HUES64 (cell line): ENCODE measurements around the gene MAK.
A peak's percentile ranks its signal among the peaks of the same experiment; 100 is the strongest.
"Not testable (repeated sequence)": the region's sequence is repeated elsewhere in the genome, so short reads cannot be mapped to it uniquely, and the experiment has no call there.

Experiments used
- H3K27ac ChIP-seq: 2 replicates; pipeline ENCODE4 v1.7.0; 2013; ENCODE audit warnings: low read depth, low read length, inconsistent platforms
- H3K27me3 ChIP-seq: 2 replicates; pipeline ENCODE4 v1.6.1; 2013; ENCODE audit warnings: mild to moderate bottlenecking, low read length; ENCODE audit not compliant: insufficient read depth
- H3K36me3 ChIP-seq: 2 replicates; pipeline ENCODE4 v1.6.1; 2013; ENCODE audit warnings: mild to moderate bottlenecking, low read length; ENCODE audit not compliant: insufficient read depth
- H3K4me1 ChIP-seq: 2 replicates; pipeline ENCODE4 v1.6.1; 2013; ENCODE audit warnings: mild to moderate bottlenecking, low read length, moderate library complexity; ENCODE audit not compliant: insufficient read depth
- H3K4me3 ChIP-seq: 2 replicates; pipeline ENCODE4 v1.5.1; 2013; ENCODE audit warnings: mild to moderate bottlenecking, low read length, moderate library complexity
- H3K9ac ChIP-seq: 2 replicates; pipeline ENCODE4 v1.6.1; 2013; ENCODE audit warnings: mild to moderate bottlenecking, low read depth, low read length
- H3K9me3 ChIP-seq: 2 replicates; pipeline ENCODE4 v1.6.1; 2013; ENCODE audit warnings: low read depth, low read length; ENCODE audit not compliant: insufficient read depth
- WGBS: fragments of 150-250, 120-280 bp; methylation state at CpG from one replicate; pipeline ENCODE4 v1.1.7; 2013; ENCODE audit warnings: missing lambda C conversion rate; 5-methylcytosine and 5-hydroxymethylcytosine counted together

Gene MAK

DNA sequence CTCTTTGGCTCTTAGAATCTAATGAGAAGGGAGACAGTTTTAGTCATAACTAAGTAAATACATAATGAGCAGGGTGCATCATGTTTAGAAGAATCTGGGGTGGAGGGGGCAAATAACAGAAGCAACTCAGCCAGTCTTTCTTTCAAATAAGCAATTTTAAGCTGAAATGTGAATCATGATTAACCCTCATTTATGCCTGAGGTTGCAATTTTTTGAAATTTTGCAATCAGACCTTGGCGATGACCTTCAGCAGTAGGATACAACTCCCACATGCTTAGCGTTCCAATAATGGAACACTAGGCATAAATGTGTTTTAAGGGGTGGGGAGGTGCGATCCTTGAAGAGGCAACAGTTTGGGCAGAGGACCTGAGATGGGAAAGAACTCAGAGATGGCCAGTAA is 60.1 kb downstream of the MAK start:
- Histone ChIP-seq H3K36me3 (peaks cover 64% of the 10 kb centered on the region), H3K9me3 (no peaks in the 10 kb centered on the region), H3K4me3 (no peak overlapping the region), H3K27me3 (no peaks in the 10 kb centered on the region), H3K4me1 (no peaks in the 10 kb centered on the region), H3K27ac (no peak overlapping the region), H3K9ac (no peak overlapping the region)
- 95% methylated on average over 3 of the region's 3 CpGs for WGBS

DNA sequence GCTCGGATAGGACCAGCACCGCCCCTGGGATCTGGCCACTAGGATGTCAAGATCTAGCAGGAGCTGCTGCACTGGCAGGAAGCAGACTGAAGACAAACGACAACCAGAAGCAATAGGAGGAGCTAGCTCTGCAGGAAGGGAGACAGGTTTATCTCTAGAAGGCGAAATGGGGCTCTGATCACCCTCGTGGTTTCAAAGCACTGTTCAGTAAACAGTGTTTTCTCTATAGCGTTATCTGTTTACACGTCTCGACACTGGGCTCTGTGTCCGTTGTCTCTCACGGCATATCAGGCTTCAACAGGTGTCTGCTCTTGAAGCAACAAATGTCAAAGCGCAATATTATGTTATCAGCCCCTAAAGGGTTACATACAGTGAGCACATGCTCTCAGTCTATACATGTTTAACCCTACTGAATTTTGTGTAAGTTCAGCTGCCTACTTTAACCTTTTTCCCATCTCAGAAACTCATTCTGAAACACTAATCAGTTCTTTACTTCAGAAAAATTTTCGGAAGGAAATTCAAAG is 66.9 kb downstream of the MAK start:
- no peak overlapping the region for H3K4me3 ChIP-seq
- H3K27ac ChIP-seq, result no peak overlapping the region
- H3K36me3 ChIP-seq, result peaks cover 61% of the 10 kb centered on the region
- 89% methylated on average over 12 of the region's 12 CpGs for WGBS
- H3K27me3 ChIP-seq, result no peaks in the 10 kb centered on the region
- no peak overlapping the region for H3K9ac ChIP-seq
- no peaks in the 10 kb centered on the region for H3K4me1 ChIP-seq
- no peaks in the 10 kb centered on the region for H3K9me3 ChIP-seq

DNA sequence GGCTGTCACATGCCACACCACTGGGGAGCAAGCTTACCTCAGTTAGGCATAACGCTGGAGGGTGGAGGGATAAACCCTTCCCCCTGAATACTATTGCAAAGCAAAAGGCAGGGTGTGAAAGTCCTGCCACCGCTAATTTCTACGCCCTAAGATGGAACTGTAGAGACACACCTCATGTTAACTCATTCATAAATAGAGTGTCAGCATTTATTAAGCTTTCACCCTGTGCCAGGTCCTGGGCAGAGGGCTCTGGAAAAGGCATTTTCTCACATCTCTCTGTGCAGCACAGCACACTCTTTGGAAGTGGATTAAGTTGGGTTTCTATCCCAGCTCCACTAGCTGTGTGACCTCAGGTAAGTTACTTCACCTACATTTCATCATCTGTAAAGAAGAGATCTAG is 68.9 kb downstream of the MAK start:
- 94% methylated on average over 3 of the region's 3 CpGs for WGBS

DNA sequence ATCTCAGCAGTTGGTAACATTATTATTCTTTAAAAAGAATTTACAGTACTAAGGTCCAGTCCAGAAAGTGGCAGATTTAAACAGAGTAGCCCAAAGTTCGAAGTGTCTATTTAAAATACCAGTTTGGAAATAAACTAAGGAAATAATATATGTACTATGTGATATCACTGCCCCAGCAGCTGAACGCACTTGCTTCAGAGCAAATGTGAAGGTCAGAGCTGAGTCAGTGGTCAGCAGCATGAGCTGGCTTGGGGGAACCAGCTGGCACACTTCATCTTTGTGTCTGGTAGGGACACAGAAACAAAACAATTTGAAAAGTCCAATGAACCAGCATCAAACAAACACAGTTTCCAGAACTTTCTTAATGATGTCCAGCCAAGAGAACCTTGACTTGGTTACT is 75.3 kb downstream of the MAK start:
- H3K27ac ChIP-seq, result no peak overlapping the region
- H3K9ac ChIP-seq, result no peak overlapping the region
- no peaks in the 10 kb centered on the region for H3K27me3 ChIP-seq
- H3K4me1 ChIP-seq, result no peaks in the 10 kb centered on the region; the same call in 1 of the 2 replicates
- H3K4me3 ChIP-seq, result no peak overlapping the region
- H3K9me3 ChIP-seq, result no peaks in the 10 kb centered on the region
- WGBS, result 100% methylated on average over 2 of the region's 2 CpGs
- peaks cover 20% of the 10 kb centered on the region for H3K36me3 ChIP-seq

More for the DNA sequence above, 68.9 kb downstream of the MAK start:
- Histone ChIP-seq H3K4me3 (no peak overlapping the region), H3K9me3 (no peaks in the 10 kb centered on the region), H3K36me3 (peaks cover 43% of the 10 kb centered on the region), H3K27ac (no peak overlapping the region), H3K9ac (no peak overlapping the region), H3K27me3 (no peaks in the 10 kb centered on the region), H3K4me1 (no peaks in the 10 kb centered on the region)

DNA sequence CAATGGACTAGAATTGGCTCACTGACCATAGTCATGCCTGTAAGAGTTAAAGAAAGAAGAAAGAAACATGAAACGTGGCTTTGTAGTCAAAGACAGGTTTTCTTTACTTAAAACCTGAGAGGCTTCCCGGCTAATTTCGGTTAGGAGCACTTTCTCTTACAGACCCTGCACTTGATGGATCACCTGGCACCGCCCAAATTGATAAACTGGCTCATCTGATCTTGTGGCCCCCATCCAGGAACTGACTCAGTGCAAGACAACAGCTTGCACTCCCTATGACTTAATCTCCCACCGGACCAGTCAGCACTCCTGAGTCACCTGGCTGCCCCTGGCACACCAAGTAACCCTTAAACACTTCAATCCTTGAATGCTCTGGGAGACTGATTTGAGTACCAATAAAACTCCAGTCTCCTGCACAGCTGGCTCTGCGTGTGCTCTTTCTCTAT is 78.4 kb downstream of the MAK start:
- WGBS, result 94% methylated on average over 6 of the region's 6 CpGs
- no peak overlapping the region for H3K27ac ChIP-seq
- no peaks in the 10 kb centered on the region; the same call in 1 of the 2 replicates for H3K4me1 ChIP-seq
- H3K4me3 ChIP-seq, result no peak overlapping the region
- H3K9me3 ChIP-seq, result no peaks in the 10 kb centered on the region
- peaks cover 50% of the 10 kb centered on the region for H3K36me3 ChIP-seq
- H3K27me3 ChIP-seq, result no peaks in the 10 kb centered on the region
- H3K9ac ChIP-seq, result no peak overlapping the region

DNA sequence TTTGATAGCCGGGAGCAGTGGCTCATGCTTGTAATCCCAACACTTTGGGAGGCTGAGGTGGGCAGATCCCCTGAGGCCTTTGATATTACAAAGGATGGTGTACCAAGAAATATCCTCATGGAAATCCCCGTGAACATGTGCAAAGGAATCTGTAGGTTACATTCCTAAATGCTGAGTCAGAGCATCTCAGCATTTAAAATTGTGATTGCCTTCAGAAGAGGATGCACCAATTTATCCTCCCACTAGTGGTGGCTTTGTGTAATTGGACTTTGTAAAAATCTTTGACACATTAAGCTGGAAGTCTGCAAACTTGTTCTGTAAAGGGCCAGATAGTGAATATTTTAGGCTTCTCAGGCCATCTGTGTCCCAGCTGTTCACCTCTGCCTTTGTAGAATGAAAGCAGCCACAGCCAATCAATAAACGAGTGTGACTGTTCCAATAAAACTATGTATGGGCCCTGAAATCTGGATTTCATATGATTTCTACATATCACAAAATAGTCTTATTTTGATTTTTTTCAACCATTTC is 79.0 kb downstream of the MAK start:
- Histone ChIP-seq H3K9me3 (no peaks in the 10 kb centered on the region), H3K27ac (no peak overlapping the region), H3K36me3 (peaks cover 55% of the 10 kb centered on the region), H3K9ac (no peak overlapping the region), H3K4me3 (no peak overlapping the region), H3K4me1 (no peaks in the 10 kb centered on the region; the same call in 1 of the 2 replicates), H3K27me3 (no peaks in the 10 kb centered on the region)
- WGBS, result 74% methylated on average over 3 of the region's 3 CpGs

DNA sequence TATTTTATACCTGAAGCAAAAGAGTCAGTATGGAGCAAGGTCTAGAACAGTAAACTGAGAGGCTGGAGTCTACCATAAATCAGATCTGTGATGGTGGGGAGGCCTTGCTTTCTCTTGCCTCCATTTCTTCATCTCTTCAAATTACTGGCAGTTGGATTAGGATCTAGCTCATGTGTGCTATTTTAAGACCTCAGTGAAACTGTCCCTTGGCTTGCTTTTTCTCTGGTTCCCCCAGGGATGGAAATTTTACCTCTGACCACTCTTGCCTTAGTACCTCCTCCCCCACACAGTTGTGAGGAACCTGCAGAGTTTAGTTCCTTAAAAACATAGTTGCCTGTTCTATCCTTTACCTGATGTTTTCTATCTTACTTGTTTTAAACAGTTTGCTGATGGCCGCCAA is 82.3 kb downstream of the MAK start:
- H3K27me3 ChIP-seq, result no peaks in the 10 kb centered on the region
- no peaks in the 10 kb centered on the region for H3K9me3 ChIP-seq
- WGBS, result 100% methylated on average over 1 of the region's 1 CpG
- H3K9ac ChIP-seq, result no peak overlapping the region
- no peaks in the 10 kb centered on the region; the same call in 1 of the 2 replicates for H3K4me1 ChIP-seq
- peaks cover 84% of the 10 kb centered on the region for H3K36me3 ChIP-seq
- no peak overlapping the region for H3K27ac ChIP-seq
- H3K4me3 ChIP-seq, result no peak overlapping the region

DNA sequence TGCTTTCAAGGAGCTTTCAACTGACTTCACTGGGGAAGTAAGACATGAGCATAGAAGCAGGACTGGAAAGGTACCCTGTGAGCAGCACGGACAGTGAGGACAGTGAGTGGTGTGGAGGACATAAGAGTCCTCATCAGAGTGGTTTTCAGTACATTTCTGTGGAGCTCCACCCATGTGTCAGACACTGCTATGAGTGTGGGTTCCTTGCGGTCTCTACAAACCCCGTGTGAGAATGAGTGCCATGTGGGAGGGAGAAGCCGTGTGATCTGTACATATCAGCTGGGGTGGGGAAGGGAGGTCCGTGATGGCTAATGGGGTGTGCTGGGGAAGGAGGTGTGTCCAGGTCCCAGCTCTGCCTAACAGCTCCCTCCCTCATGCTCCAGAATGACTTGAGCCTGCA is 86.6 kb downstream of the MAK start:
- H3K9me3 ChIP-seq, H3K27me3 ChIP-seq, H3K9ac ChIP-seq, H3K27ac ChIP-seq, H3K4me3 ChIP-seq: not testable (repeated sequence)
- peaks cover 16% of the 10 kb centered on the region for H3K4me1 ChIP-seq
- peaks cover 76% of the 10 kb centered on the region for H3K36me3 ChIP-seq
- WGBS, result 84% methylated on average over 5 of the region's 5 CpGs

DNA sequence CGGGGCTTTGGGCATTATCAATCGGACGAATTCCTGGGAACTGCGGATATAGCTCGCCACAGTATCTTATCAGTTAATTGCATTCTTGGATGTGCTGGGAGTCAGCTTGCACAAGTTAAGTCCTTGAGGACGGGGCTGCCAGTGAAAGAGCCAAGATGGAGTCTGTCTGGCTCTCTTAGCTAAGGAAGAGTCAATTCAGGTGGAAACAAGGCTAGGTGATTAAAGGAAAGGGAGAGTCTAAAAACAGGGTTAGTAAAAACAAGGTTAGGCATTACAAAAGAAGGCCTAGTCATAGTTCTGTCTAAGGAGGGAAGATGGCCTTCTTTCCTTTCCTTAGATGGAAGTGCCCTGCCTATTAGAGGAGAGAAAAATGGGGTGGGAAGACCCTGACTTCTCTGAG is 87.8 kb downstream of the MAK start:
- H3K9me3 ChIP-seq, H3K27me3 ChIP-seq, H3K9ac ChIP-seq, H3K27ac ChIP-seq, H3K4me3 ChIP-seq: not testable (repeated sequence)
- H3K4me1 ChIP-seq, result peaks cover 20% of the 10 kb centered on the region
- peaks cover 65% of the 10 kb centered on the region for H3K36me3 ChIP-seq
- WGBS, result 92% methylated on average over 6 of the region's 6 CpGs

DNA sequence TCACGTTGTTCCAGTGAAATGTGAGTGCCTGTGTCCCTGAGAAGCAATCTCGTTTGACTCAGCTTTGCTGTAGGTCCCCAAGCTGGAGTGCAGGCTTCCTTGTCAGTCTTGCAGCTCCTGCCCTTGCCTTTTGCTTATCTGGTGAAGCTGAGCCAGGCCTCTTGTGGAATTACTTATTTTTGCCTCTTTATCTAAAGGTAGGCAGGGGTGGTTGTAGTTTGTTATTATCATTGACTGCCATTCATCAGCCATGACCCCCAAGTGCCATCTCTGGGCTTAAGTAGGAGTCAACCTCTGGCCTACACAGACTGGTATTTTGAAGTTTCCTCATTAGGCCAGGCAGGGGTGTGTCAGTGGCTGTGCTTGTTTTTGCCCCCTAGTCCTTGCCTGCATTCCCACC is 88.6 kb downstream of the MAK start:
- peak overlapping the region; percentile 36; the same call in 1 of the 2 replicates for H3K9ac ChIP-seq
- no peaks in the 10 kb centered on the region for H3K27me3 ChIP-seq
- peaks cover 56% of the 10 kb centered on the region for H3K36me3 ChIP-seq
- 80% methylated on average over 2 of the region's 2 CpGs for WGBS
- 0 out of 2 replicates have a peak overlapping the region, but pooled peaks have one; percentile 100 for H3K4me3 ChIP-seq
- peaks cover 20% of the 10 kb centered on the region for H3K4me1 ChIP-seq
- peak overlapping the region; percentile 35; the same call in 1 of the 2 replicates for H3K27ac ChIP-seq
- no peaks in the 10 kb centered on the region for H3K9me3 ChIP-seq

DNA sequence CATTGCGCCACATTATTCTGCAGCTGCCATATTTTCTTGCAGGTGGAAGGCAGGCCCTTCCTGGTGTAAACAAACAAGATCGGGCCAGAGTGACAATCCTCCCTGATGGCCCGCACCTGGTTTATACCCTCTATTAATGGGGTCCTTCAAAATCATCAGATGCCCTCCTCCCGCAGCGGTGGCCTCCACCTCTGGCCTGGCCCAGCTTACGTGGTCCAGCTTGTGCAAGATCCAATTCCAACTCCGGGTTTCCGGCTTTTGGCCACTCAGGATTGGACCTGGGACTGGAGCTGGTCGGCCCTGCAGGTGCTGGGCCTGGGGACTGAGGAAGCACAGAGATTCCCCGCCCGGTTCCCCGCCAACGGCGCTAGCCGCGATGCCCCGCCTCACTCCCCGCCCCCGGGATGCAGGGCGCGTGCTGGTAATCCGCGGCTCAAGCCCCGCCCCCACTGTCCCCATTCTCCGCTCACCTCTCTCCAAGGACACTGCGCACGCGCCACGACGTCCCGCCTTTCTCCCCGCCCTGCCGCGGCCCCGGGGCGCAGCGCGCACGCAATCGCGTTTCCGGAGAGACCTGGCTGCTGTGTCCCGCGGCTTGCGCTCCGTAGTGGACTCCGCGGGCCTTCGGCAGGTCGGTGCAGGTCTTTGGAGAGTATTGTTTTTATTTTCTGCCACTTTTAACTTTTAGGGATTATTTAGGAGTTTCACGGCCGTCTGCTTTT is 90.9 kb downstream of the MAK start, which contains the start of gene TMEM14B:
TMEM14B (plus strand) TSS at position 555 of the 722 bp plus-strand sequence. CDS start 1,441 bp downstream, outside the sequence.
- WGBS, result 4% methylated on average over 52 of the region's 52 CpGs
- H3K4me1 ChIP-seq, result peaks cover 22% of the 10 kb centered on the region
- no peaks in the 10 kb centered on the region for H3K9me3 ChIP-seq
- peak within 1 kb of the TSS; percentile 72 for H3K27ac ChIP-seq
- H3K27me3 ChIP-seq, result no peaks in the 10 kb centered on the region
- H3K9ac ChIP-seq, result peak within 1 kb of the TSS; percentile 99
- H3K36me3 ChIP-seq, result peaks cover 33% of the 10 kb centered on the region
- peak within 1 kb of the TSS; percentile 100 for H3K4me3 ChIP-seq
